ENCODE measurements around the gene COQ9. TPM values are rescaled to one million over a fixed set of nuclear protein-coding genes. Genes with fewer than 3 reads are reported as not detected.

The COQ9 gene
- total RNA-seq, 2 donors from 2014 or later, result 14.2 to 15.3 TPM

GRCh38 chr16:57470711-57471110 lies 23.4 kb downstream of the COQ9 start:
- Mint-ChIP-seq H3K36me3 (ENCODE audit: low read depth) (peaks cover 6% of the 10 kb centered on the region), H3K4me3 (no peak overlapping the region), H3K27me3 (no peaks in the 10 kb centered on the region), H3K4me1 (peaks cover 11% of the 10 kb centered on the region), H3K27ac (no peak overlapping the region)
- DNase-seq, result no peak
- ATAC-seq, result no peak
- H3K9me3 ChIP-seq (ENCODE audit: control insufficient read depth, low read length, poor library complexity, severe bottlenecking), result no peaks in the 10 kb centered on the region

- no peak overlapping the region for H3K4me3 Mint-ChIP-seq
- DNase-seq (no peak), ATAC-seq (no peak)
- peaks cover 4% of the 10 kb centered on the region for H3K36me3 Mint-ChIP-seq (ENCODE audit: low read depth)
- H3K27ac Mint-ChIP-seq, result no peak overlapping the region
- no peaks in the 10 kb centered on the region for H3K27me3 Mint-ChIP-seq
- no peaks in the 10 kb centered on the region for H3K9me3 ChIP-seq (ENCODE audit: control insufficient read depth, low read length, poor library complexity, severe bottlenecking)
- H3K4me1 Mint-ChIP-seq, result peaks cover 9% of the 10 kb centered on the region
These were observed 23.9 kb downstream of the COQ9 start for GRCh38 chr16:57471209-57471608.

- no peak overlapping the region for H3K4me3 Mint-ChIP-seq
- H3K4me1 Mint-ChIP-seq, result peaks cover 11% of the 10 kb centered on the region
- H3K9me3 ChIP-seq (ENCODE audit: control insufficient read depth, low read length, poor library complexity, severe bottlenecking), result no peaks in the 10 kb centered on the region
- peaks cover 4% of the 10 kb centered on the region for H3K36me3 Mint-ChIP-seq (ENCODE audit: low read depth)
- H3K27me3 Mint-ChIP-seq, result no peaks in the 10 kb centered on the region
- ATAC-seq (no peak), DNase-seq (no peak)
- H3K27ac Mint-ChIP-seq, result peak overlapping the region; percentile 78
These were observed 24.8 kb downstream of the COQ9 start for GRCh38 chr16:57471852-57472664.

DNA sequence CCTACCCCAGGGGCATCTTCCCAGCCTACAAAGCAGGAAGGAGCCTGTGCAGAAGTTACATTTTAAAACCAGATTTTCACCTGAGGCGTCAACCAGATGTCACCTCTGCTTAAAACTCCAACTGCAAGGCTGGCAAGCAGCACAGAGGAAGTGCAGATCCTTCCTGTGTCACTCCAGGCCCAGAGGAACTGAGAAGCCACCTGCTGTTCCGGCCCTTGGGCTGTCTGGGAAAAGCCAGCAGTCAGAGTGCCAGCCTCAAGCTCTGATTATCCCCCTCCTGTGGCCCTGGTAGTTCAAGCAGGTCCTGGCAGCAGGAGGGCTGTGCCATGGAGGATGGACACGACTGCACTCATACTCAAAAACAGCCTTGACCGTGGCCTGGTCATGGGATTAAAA lies 25.4 kb downstream of the COQ9 start:
- no peak for ATAC-seq

DNA sequence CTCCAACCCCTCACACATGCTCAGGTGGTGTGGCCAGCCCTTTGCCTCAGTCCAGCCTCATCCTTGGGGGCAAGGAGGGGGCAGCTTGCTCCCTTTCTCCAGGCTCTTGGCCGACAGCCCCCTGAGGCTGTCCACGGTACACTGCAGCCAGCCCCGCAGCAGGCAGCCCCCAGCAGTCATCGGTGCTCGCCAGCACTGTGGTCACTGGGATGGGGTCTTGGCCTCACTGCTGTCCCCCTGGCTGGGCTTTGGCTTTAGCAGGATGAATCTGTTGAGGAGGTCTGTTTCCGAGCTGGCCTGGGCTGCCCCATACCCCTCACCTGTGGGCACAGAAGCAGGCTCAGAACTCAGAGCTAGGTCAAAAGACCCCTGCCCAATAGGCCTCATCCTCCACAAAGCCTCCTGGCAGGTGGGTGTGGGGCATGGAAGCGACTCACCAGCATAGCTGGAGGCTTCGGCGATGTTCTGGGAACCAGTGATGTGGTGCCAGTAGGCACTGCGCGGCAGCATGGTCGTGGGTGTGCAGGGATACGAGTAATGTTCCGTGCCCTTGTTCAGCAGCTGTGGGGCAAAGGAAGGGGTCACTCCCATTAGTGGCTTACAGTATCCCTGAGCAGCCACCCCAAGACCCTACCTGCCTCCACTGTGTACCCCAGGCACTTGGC lies 26.0 kb downstream of the COQ9 start:
- H3K27ac Mint-ChIP-seq, result no peak overlapping the region
- no peak for ATAC-seq
- no peak for DNase-seq
- no peaks in the 10 kb centered on the region for H3K27me3 Mint-ChIP-seq
- H3K36me3 Mint-ChIP-seq (ENCODE audit: low read depth), result peaks cover 4% of the 10 kb centered on the region
- no peak overlapping the region for H3K4me3 Mint-ChIP-seq
- H3K4me1 Mint-ChIP-seq, result peaks cover 11% of the 10 kb centered on the region
- H3K9me3 ChIP-seq (ENCODE audit: control insufficient read depth, low read length, poor library complexity, severe bottlenecking), result no peaks in the 10 kb centered on the region

More for the DNA sequence above, 25.4 kb downstream of the COQ9 start:
- Mint-ChIP-seq H3K27ac (peak overlapping the region; percentile 78), H3K36me3 (ENCODE audit: low read depth) (peaks cover 4% of the 10 kb centered on the region), H3K27me3 (no peaks in the 10 kb centered on the region), H3K4me1 (peaks cover 11% of the 10 kb centered on the region), H3K4me3 (no peak overlapping the region)
- no peak for DNase-seq
- no peaks in the 10 kb centered on the region for H3K9me3 ChIP-seq (ENCODE audit: control insufficient read depth, low read length, poor library complexity, severe bottlenecking)

GRCh38 chr16:57473906-57474305 lies 26.6 kb downstream of the COQ9 start:
- ATAC-seq (no peak), DNase-seq (no peak)
- Mint-ChIP-seq H3K27me3 (no peaks in the 10 kb centered on the region), H3K4me1 (peaks cover 9% of the 10 kb centered on the region), H3K27ac (no peak overlapping the region), H3K4me3 (no peak overlapping the region), H3K36me3 (ENCODE audit: low read depth) (peaks cover 4% of the 10 kb centered on the region)
- no peaks in the 10 kb centered on the region for H3K9me3 ChIP-seq (ENCODE audit: control insufficient read depth, low read length, poor library complexity, severe bottlenecking)

- peaks cover 2% of the 10 kb centered on the region for H3K36me3 Mint-ChIP-seq (ENCODE audit: low read depth)
- no peaks in the 10 kb centered on the region for H3K9me3 ChIP-seq (ENCODE audit: control insufficient read depth, low read length, poor library complexity, severe bottlenecking)
- H3K4me1 Mint-ChIP-seq, result peaks cover 12% of the 10 kb centered on the region
- H3K4me3 Mint-ChIP-seq, result no peak overlapping the region
- ATAC-seq (no peak), DNase-seq (no peak)
- H3K27me3 Mint-ChIP-seq, result no peaks in the 10 kb centered on the region
- H3K27ac Mint-ChIP-seq, result no peak overlapping the region
These were observed 27.7 kb downstream of the COQ9 start for GRCh38 chr16:57474671-57475661.

DNA sequence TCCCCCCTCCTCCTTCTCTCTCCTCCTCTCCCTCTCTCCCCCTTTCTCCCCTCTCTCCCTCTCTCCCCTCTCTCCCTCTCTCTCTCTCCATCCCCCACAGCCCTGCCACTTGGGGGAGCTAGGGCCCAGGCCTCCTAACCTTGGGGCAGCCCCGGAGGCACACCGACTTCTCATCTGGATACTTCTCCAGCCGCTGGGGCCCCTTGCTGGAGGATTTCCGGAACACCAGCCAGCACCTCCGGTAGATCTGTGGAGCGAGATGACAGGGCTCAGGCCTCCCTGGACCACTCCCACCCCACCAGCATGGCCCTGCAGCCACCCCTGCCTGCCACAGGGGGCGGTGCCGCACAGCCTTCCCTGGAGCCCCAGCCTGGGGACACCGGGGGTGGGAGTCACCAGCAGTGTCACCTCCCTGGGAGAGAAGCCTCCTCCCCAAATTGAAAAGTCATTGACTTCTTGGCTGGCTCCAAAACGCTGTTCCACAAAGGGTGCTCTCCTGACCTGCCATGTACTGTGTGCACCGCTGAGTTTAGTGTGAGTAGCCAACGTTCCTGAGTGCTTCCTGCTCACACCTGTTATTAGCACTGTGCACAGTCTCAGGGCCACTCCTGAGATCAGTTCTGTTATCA lies 28.5 kb downstream of the COQ9 start:
- Mint-ChIP-seq H3K27me3 (no peaks in the 10 kb centered on the region), H3K4me1 (peaks cover 12% of the 10 kb centered on the region), H3K27ac (no peak overlapping the region), H3K36me3 (ENCODE audit: low read depth) (no peaks in the 10 kb centered on the region), H3K4me3 (peak overlapping the region; percentile 36)
- peak; percentile 58 to 69 (median 59) for DNase-seq
- peak; percentile 97 for ATAC-seq
- no peaks in the 10 kb centered on the region for H3K9me3 ChIP-seq (ENCODE audit: control insufficient read depth, low read length, poor library complexity, severe bottlenecking)

DNA sequence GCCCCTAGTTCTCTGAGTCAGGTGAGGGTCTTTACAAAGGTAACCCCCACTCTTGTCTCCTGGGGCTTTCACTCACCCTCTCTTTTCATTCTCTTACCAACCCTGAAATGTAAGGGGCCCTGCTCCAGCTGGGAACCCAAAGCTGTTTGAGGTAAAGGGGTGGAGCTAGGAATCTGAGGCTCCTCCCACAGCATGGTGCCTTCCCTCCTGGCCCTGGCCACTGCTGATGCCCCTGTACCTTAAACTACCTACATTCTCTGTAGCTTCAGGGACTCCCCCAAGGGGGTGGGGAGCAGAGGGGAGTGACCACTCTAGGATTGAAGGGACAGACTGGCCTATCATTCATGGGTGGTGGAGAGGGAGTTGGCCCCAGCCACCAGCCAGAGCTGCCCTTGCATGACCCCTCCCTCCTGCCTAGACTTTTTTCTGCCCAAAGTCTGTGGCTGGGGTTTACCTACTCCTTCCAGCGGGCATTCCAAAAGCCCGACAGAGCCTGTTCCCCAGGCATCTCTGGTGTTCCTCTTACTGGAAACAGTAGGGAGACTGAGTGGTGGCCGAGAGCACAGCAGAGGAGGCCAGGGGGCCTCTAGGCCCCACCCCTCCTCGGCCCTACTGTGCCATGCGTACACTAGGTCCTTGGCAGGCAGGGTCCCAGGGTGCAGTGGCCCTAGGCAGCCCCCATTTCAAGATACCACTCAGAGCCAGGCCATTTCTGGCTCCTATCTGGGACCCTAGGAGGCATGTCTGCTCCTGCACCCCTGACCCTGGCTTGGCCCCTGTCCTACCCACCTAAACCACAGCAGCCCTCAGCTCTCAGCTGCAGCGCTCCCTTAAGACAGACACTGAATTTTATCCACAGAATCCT lies 29.5 kb downstream of the COQ9 start:
- Mint-ChIP-seq H3K4me1 (peaks cover 12% of the 10 kb centered on the region), H3K36me3 (ENCODE audit: low read depth) (no peaks in the 10 kb centered on the region), H3K27ac (no peak overlapping the region), H3K27me3 (no peaks in the 10 kb centered on the region), H3K4me3 (peak overlapping the region; percentile 59)
- ATAC-seq (no peak), DNase-seq (no peak)
- H3K9me3 ChIP-seq (ENCODE audit: control insufficient read depth, low read length, poor library complexity, severe bottlenecking), result no peaks in the 10 kb centered on the region

GRCh38 chr16:57477531-57478202 lies 30.4 kb downstream of the COQ9 start:
- Mint-ChIP-seq H3K27me3 (no peaks in the 10 kb centered on the region), H3K36me3 (ENCODE audit: low read depth) (no peaks in the 10 kb centered on the region), H3K4me3 (no peak overlapping the region), H3K4me1 (peaks cover 8% of the 10 kb centered on the region), H3K27ac (no peak overlapping the region)
- DNase-seq, result no peak
- no peaks in the 10 kb centered on the region for H3K9me3 ChIP-seq (ENCODE audit: control insufficient read depth, low read length, poor library complexity, severe bottlenecking)
- ATAC-seq, result no peak

DNA sequence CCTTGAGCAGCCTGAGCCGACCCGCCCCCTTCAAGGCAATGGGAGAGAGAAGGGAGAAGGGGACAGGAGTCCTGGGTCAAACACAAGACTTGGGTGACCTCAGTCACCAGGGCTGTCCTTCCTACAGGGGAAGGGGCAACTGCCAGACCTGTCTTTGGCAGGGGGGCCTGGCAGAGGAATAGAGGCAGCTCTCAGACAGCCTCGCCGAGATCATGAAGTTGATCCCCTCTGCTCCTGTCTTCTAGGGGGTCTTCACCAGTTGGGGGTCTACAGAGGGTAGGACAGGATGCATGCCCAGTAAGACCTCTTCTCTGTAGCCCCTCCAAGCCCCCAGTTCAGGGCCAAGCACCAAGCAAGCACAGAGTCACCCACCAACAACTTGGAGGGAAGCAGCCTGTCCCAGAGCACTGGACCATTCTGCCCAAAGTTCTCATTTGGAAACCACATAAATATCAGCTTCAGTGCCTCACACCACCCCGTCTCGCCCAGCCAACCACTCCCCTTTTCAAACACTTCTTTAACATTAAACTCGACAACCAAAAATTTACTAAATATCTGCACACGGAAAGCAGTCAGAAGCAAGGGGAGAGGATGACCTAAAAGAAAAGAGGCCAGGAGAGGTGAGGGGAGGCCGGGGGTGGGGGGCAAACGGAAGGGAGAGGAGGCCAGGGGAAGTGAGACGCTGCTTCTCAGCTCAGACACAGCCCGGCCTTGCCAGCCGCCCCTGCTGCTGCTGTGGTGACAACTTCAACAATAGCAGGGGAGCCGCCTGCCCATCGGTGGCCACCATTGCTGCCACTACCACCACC lies 31.3 kb downstream of the COQ9 start:
- no peaks in the 10 kb centered on the region for H3K9me3 ChIP-seq (ENCODE audit: control insufficient read depth, low read length, poor library complexity, severe bottlenecking)

More for the DNA sequence above, 31.3 kb downstream of the COQ9 start:
- no peak for ATAC-seq
- Mint-ChIP-seq H3K4me1 (peaks cover 8% of the 10 kb centered on the region), H3K27ac (no peak overlapping the region), H3K36me3 (ENCODE audit: low read depth) (no peaks in the 10 kb centered on the region), H3K27me3 (no peaks in the 10 kb centered on the region), H3K4me3 (peak overlapping the region; percentile 63)
- DNase-seq, result no peak
